Measurements from ENCODE around the gene ZCCHC8. TPM values are rescaled to one million over a fixed set of nuclear protein-coding genes. Genes with fewer than 3 reads are reported as not detected.
"Not testable (repeated sequence)": the region's sequence is repeated elsewhere in the genome, so short reads cannot be mapped to it uniquely, and the experiment has no call there.

ZCCHC8 gene
- total and polyA plus RNA-seq, 8 donors, result 7.8 to 110 (median 21.7) TPM

DNA sequence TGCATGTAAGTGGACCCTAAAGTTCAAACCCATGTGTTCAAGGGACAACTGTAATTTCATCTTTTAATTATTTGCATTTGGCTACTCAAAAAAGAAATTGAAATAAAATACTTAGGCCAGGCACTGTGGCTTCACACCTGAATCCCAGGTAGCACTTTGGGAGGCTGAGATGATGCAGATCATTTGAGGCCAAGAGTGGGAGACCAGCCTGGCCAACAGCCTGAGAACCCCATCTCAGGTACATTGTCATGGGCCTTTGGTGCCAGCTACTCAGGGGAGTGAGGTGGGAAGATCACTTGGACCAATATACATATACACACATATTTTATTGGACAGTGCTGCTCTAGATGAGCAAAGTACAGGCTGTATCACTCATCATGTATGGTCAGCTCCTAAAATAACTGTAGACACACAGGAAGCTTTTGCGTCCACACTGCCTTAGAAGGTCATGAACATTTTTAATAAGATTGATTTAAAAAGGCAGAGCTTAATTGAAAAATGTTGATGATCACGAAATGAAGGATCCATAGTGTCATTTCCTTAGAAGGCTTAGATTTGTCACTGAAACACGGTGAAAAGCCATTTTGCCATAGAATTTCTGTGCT is 2.5 kb upstream of the ZCCHC8 start:
- peaks cover 40 to 62% (median 56%) of the 10 kb centered on the region in 4 donors for H3K36me3 ChIP-seq
- H3K27me3 ChIP-seq, result no peaks in the 10 kb centered on the region
- no peak overlapping the region for H3K4me3 ChIP-seq
- H3K9me3 ChIP-seq, result no peaks in the 10 kb centered on the region
- no peak for DNase-seq
- 84 to 92% (median 89%) methylated on average over 3 of the region's 3 CpGs for WGBS, 5 donors
- intact Hi-C loops (cut with DNase I; ENCODE audit: low total_unique reads), result no loop called here
- TF ChIP-seq CTCF (IDR thresholded peaks at IDR 0.05), result no peak
- TF ChIP-seq POLR2AphosphoS5 (IDR thresholded peaks at IDR 0.05), result no peak
- TF ChIP-seq EP300 (IDR thresholded peaks at IDR 0.05), result no peak
- TF ChIP-seq POLR2A (IDR thresholded peaks at IDR 0.05), result no peak
- H3K27ac ChIP-seq, result no peak overlapping the region
- H3K4me1 ChIP-seq, result peaks cover 19 to 25% (median 22%) of the 10 kb centered on the region in 4 donors

DNA sequence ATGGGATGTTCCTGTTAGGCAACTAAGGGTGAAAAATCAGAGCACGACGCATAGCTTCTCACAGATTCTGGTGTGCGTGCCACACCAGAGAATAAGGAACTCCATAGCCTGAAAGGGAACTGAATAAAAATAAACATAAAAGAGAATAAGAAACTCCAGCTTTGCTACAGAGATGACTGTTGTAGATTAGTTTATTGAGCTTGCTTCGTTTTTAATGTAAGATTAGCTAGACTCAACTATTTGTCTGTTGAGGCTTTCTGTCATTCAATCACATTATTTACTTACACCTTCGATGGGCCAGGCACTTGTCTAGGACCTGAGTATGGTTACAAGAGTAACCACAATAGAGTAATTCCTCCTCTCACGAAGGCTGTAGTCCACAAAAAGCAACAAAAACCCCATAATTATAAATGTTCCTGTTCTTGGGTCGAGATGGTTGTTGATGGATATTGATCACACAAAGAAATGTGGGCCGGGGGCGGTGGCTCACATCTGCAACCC is 807 bp upstream of the ZCCHC8 start:
- TF ChIP-seq EP300 (IDR thresholded peaks at IDR 0.05), result no peak
- TF ChIP-seq CTCF (IDR thresholded peaks at IDR 0.05), result no peak
- no peak for TF ChIP-seq POLR2AphosphoS5 (IDR thresholded peaks at IDR 0.05)
- H3K9me3 ChIP-seq, result no peaks in the 10 kb centered on the region
- peaks cover 23 to 49% (median 46%) of the 10 kb centered on the region in 4 donors for H3K36me3 ChIP-seq
- 74 to 84% (median 78%) methylated on average over 9 of the region's 9 CpGs for WGBS, 5 donors
- H3K4me3 ChIP-seq, result peak overlapping the region; percentile 64 to 92 (median 86)
- intact Hi-C loops (cut with DNase I; ENCODE audit: low total_unique reads), result no loop called here
- peak overlapping the region; percentile 40 to 100 (median 99) for H3K27ac ChIP-seq
- H3K4me1 ChIP-seq, result peaks cover 23 to 42% (median 38%) of the 10 kb centered on the region in 4 donors
- no peaks in the 10 kb centered on the region for H3K27me3 ChIP-seq
- DNase-seq, result no peak

- intact Hi-C loops (cut with DNase I; ENCODE audit: low total_unique reads), result no loop called here
- H3K27me3 ChIP-seq, result no peaks in the 10 kb centered on the region
- WGBS, 5 donors, result 0 to 2% (median 0%) methylated on average over 16 to 47 of the region's 47 CpGs
- peaks cover 9 to 46% (median 42%) of the 10 kb centered on the region in 4 donors for H3K36me3 ChIP-seq
- TF ChIP-seq POLR2AphosphoS5 (IDR thresholded peaks at IDR 0.05), result peak in 1 of 3 donors; percentile 19
- no peak for TF ChIP-seq POLR2A (IDR thresholded peaks at IDR 0.05)
- peak overlapping the region; percentile 93 to 100 (median 99) for H3K27ac ChIP-seq
- H3K9me3 ChIP-seq, result no peaks in the 10 kb centered on the region
- H3K4me3 ChIP-seq, result peak overlapping the region; percentile 64 to 92 (median 86)
- peak; percentile 54 to 87 for DNase-seq
- peaks cover 23 to 50% (median 40%) of the 10 kb centered on the region in 4 donors for H3K4me1 ChIP-seq
These were observed 594 bp downstream of the ZCCHC8 start for GRCh38 chr12:122499991-122500684.

DNA sequence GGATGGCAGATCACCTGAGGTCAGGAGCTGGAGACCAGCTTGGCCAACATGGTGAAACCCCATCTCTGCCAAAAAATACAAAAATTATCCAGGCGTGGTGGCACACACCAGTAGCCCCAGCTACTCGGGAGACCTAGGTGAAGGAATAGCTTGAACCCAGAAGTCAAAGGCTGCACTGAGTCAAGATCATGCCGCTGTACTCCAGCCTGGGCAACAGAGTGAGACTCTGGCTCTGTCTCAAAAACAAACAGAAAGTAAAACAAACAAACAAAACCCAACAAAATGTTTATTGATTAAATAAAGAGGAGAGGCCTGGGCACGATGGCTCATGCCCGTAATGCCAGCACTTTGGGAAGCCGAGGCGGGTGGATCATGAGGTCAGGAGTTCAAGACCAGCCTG is 5.5 kb downstream of the ZCCHC8 start:
- 70 to 93% (median 87%) methylated on average over 7 of the region's 7 CpGs for WGBS, 5 donors
- Histone ChIP-seq H3K27ac (no peak overlapping the region), H3K27me3 (no peaks in the 10 kb centered on the region), H3K9me3 (no peaks in the 10 kb centered on the region), H3K4me1 (peaks cover 18 to 51% (median 36%) of the 10 kb centered on the region in 4 donors), H3K4me3 (no peak overlapping the region), H3K36me3 (peaks cover 10 to 68% (median 61%) of the 10 kb centered on the region in 4 donors)
- TF ChIP-seq CTCF (IDR thresholded peaks at IDR 0.05) (no peak), EP300 (IDR thresholded peaks at IDR 0.05) (no peak)
- no peak for DNase-seq
- intact Hi-C loops (cut with DNase I; ENCODE audit: low total_unique reads), result no loop called here

DNA sequence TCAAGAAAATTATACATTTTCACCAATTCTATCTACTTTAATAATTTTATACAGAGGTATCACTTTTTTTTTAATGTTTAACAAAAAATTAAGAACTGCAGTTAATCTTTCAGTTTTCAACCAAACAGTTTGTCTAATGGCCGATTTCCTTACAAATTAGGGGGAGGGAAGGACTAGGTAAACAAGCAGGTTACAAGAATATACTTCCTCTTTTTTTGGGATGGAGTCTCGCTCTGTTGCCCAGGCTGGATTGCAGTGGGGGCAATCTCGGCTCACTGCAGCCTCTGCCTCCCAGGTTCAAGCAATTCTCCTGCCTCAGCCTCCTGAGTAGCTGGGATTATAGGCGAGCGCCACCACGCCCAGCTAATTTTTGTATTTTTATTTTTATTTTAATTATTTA is 7.5 kb downstream of the ZCCHC8 start:
- WGBS, 5 donors, result 72 to 96% (median 81%) methylated on average over 6 of the region's 6 CpGs
- intact Hi-C loops (cut with DNase I; ENCODE audit: low total_unique reads), result not testable (repeated sequence)

More for the DNA sequence above, 7.5 kb downstream of the ZCCHC8 start:
- DNase-seq, H3K27ac ChIP-seq, H3K9me3 ChIP-seq, H3K27me3 ChIP-seq, H3K4me3 ChIP-seq: not testable (repeated sequence)
- peaks cover 4 to 43% (median 28%) of the 10 kb centered on the region in 4 donors for H3K4me1 ChIP-seq
- H3K36me3 ChIP-seq, result peaks cover 21 to 89% (median 81%) of the 10 kb centered on the region in 4 donors

Data from stomach (tissue), 9 donors.